Activated T-helper 1 cell treated with anti-CD3 and anti-CD28 coated beads, Interleukin-12 subunit alpha, Interleukin-12 subunit beta, Interleukin-2, Interleukin-4 antibody, amounts not matched to agents 30 ng/mL and 10 ng/mL and 1 ng/mL, durations not matched to agents 14 hours and 24 hours and 36 hours (primary cell): Measurements from ENCODE around the gene CAMK4. TPM values are rescaled to one million over a fixed set of nuclear protein-coding genes. Genes with fewer than 3 reads are reported as not detected.

Source experiments
- DNase-seq: peaks from one replicate; pipeline ENCODE4 v3.0.0; 2021; ENCODE audit warnings: low spot score
- H3K27ac Mint-ChIP-seq: one replicate; pipeline ENCODE4 v1.8.0; 2021; ENCODE audit warnings: mild to moderate bottlenecking, mixed read lengths
- H3K27me3 Mint-ChIP-seq: one replicate; pipeline ENCODE4 v1.8.0; 2022; ENCODE audit warnings: mild to moderate bottlenecking, moderate library complexity, mixed read lengths; ENCODE audit not compliant: insufficient read depth
- H3K36me3 Mint-ChIP-seq: one replicate; pipeline ENCODE4 v1.8.0; 2021; ENCODE audit warnings: low read depth, mixed read lengths
- H3K4me1 Mint-ChIP-seq: one replicate; pipeline ENCODE4 v1.8.0; 2021; ENCODE audit warnings: low read depth, mixed read lengths
- H3K4me3 Mint-ChIP-seq: one replicate; pipeline ENCODE4 v1.8.0; 2021; ENCODE audit warnings: mild to moderate bottlenecking, moderate library complexity, mixed read lengths
- H3K9me3 Mint-ChIP-seq: one replicate; pipeline ENCODE4 v1.8.0; 2021; ENCODE audit warnings: mixed read lengths
- intact Hi-C: fragments of 100-400 bp; cut with micrococcal nuclease; formaldehyde crosslinking; loops from one replicate; pipeline ENCODE4 v1.15.1; 2024
- total RNA-seq: library from RNA; stranded (reverse); gene quantifications from 2 replicates; pipeline ENCODE4 v1.2.3, GENCODE V29; 2022

Gene CAMK4
- total RNA-seq, 1 donor from 2014 or later: 56.9 TPM

GRCh38 chr5:111268300-111268699, 44.1 kb downstream of the CAMK4 start:
- Mint-ChIP-seq H3K27me3 (no peaks in the 10 kb centered on the region), H3K36me3 (peaks cover 45% of the 10 kb centered on the region), H3K4me1 (peaks cover 29% of the 10 kb centered on the region), H3K27ac (no peak overlapping the region), H3K4me3 (no peak overlapping the region), H3K9me3 (peaks cover 32% of the 10 kb centered on the region)
- intact Hi-C loops: no loop called here
- no peak for DNase-seq

GRCh38 chr5:111271885-111272284, 47.7 kb downstream of the CAMK4 start:
- intact Hi-C loops: loop anchor here (1.0 kb wide), 1 partner anchor 18 kb away; no protein-coding TSS in a partner anchor
- no peak overlapping the region for H3K4me3 Mint-ChIP-seq
- peaks cover 23% of the 10 kb centered on the region for H3K4me1 Mint-ChIP-seq
- peaks cover 31% of the 10 kb centered on the region for H3K36me3 Mint-ChIP-seq
- H3K27ac Mint-ChIP-seq: peak overlapping the region; percentile 65
- peaks cover 20% of the 10 kb centered on the region for H3K9me3 Mint-ChIP-seq
- DNase-seq: no peak
- H3K27me3 Mint-ChIP-seq: no peaks in the 10 kb centered on the region

GRCh38 chr5:111277061-111277460, 52.9 kb downstream of the CAMK4 start:
- intact Hi-C loops: loop anchor here (5.0 kb wide), 1 partner anchor 885 kb away; no protein-coding TSS in a partner anchor
- Mint-ChIP-seq H3K27ac (no peak overlapping the region), H3K9me3 (no peaks in the 10 kb centered on the region), H3K27me3 (no peaks in the 10 kb centered on the region), H3K4me1 (peaks cover 25% of the 10 kb centered on the region), H3K36me3 (peaks cover 3% of the 10 kb centered on the region), H3K4me3 (no peak overlapping the region)
- no peak for DNase-seq

GRCh38 chr5:111278858-111279504, 54.8 kb downstream of the CAMK4 start:
- peak; percentile 75 for DNase-seq
- no peaks in the 10 kb centered on the region for H3K27me3 Mint-ChIP-seq
- H3K9me3 Mint-ChIP-seq: no peaks in the 10 kb centered on the region
- H3K4me3 Mint-ChIP-seq: no peak overlapping the region
- peaks cover 27% of the 10 kb centered on the region for H3K4me1 Mint-ChIP-seq
- H3K36me3 Mint-ChIP-seq: peaks cover 3% of the 10 kb centered on the region
- H3K27ac Mint-ChIP-seq: no peak overlapping the region
- intact Hi-C loops: loop anchor here (1.0 to 5.0 kb wide), 6 partner anchors 25 to 883 kb away; no protein-coding TSS in a partner anchor

GRCh38 chr5:111280282-111280951, 56.2 kb downstream of the CAMK4 start:
- no peak overlapping the region for H3K4me3 Mint-ChIP-seq
- no peak overlapping the region for H3K27ac Mint-ChIP-seq
- no peaks in the 10 kb centered on the region for H3K27me3 Mint-ChIP-seq
- intact Hi-C loops: no loop called here
- no peaks in the 10 kb centered on the region for H3K36me3 Mint-ChIP-seq
- H3K9me3 Mint-ChIP-seq: no peaks in the 10 kb centered on the region
- H3K4me1 Mint-ChIP-seq: peaks cover 23% of the 10 kb centered on the region
- DNase-seq: no peak

GRCh38 chr5:111282798-111283197, 58.6 kb downstream of the CAMK4 start:
- Mint-ChIP-seq H3K4me3 (no peak overlapping the region), H3K4me1 (peaks cover 13% of the 10 kb centered on the region), H3K27ac (no peak overlapping the region), H3K9me3 (no peaks in the 10 kb centered on the region), H3K27me3 (no peaks in the 10 kb centered on the region), H3K36me3 (peaks cover 1% of the 10 kb centered on the region)
- intact Hi-C loops: no loop called here
- DNase-seq: no peak

- H3K27me3 Mint-ChIP-seq: no peaks in the 10 kb centered on the region
- DNase-seq: no peak
- H3K27ac Mint-ChIP-seq: no peak overlapping the region
- intact Hi-C loops: no loop called here
- peaks cover 3% of the 10 kb centered on the region for H3K9me3 Mint-ChIP-seq
- H3K4me3 Mint-ChIP-seq: no peak overlapping the region
- peaks cover 1% of the 10 kb centered on the region for H3K36me3 Mint-ChIP-seq
- peaks cover 8% of the 10 kb centered on the region for H3K4me1 Mint-ChIP-seq
Observed at GRCh38 chr5:111284825-111285224, 60.6 kb downstream of the CAMK4 start.

- no peaks in the 10 kb centered on the region for H3K27me3 Mint-ChIP-seq
- H3K4me3 Mint-ChIP-seq: no peak overlapping the region
- H3K27ac Mint-ChIP-seq: no peak overlapping the region
- peaks cover 11% of the 10 kb centered on the region for H3K9me3 Mint-ChIP-seq
- DNase-seq: no peak
- intact Hi-C loops: no loop called here
- H3K4me1 Mint-ChIP-seq: peaks cover 7% of the 10 kb centered on the region
- H3K36me3 Mint-ChIP-seq: peaks cover 11% of the 10 kb centered on the region
Observed at GRCh38 chr5:111294551-111294950, 70.4 kb downstream of the CAMK4 start.

GRCh38 chr5:111295649-111296048, 71.5 kb downstream of the CAMK4 start:
- intact Hi-C loops: no loop called here
- peaks cover 16% of the 10 kb centered on the region for H3K36me3 Mint-ChIP-seq
- no peak overlapping the region for H3K4me3 Mint-ChIP-seq
- peaks cover 14% of the 10 kb centered on the region for H3K4me1 Mint-ChIP-seq
- DNase-seq: no peak
- H3K27ac Mint-ChIP-seq: no peak overlapping the region
- H3K9me3 Mint-ChIP-seq: peaks cover 16% of the 10 kb centered on the region
- H3K27me3 Mint-ChIP-seq: no peaks in the 10 kb centered on the region

- intact Hi-C loops: no loop called here
- peaks cover 17% of the 10 kb centered on the region for H3K36me3 Mint-ChIP-seq
- DNase-seq: no peak
Observed at GRCh38 chr5:111296570-111296969, 72.4 kb downstream of the CAMK4 start.

GRCh38 chr5:111299067-111299481, 74.9 kb downstream of the CAMK4 start:
- no peak overlapping the region for H3K27ac Mint-ChIP-seq
- intact Hi-C loops: no loop called here
- H3K27me3 Mint-ChIP-seq: no peaks in the 10 kb centered on the region
- H3K4me3 Mint-ChIP-seq: no peak overlapping the region
- peaks cover 14% of the 10 kb centered on the region for H3K4me1 Mint-ChIP-seq
- peaks cover 19% of the 10 kb centered on the region for H3K36me3 Mint-ChIP-seq
- DNase-seq: no peak
- peaks cover 16% of the 10 kb centered on the region for H3K9me3 Mint-ChIP-seq

More at GRCh38 chr5:111296570-111296969, 72.4 kb downstream of the CAMK4 start:
- Mint-ChIP-seq H3K27me3 (no peaks in the 10 kb centered on the region), H3K4me3 (no peak overlapping the region), H3K9me3 (peaks cover 16% of the 10 kb centered on the region), H3K4me1 (peaks cover 14% of the 10 kb centered on the region), H3K27ac (no peak overlapping the region)

- H3K27ac Mint-ChIP-seq: no peak overlapping the region
- DNase-seq: no peak
- H3K9me3 Mint-ChIP-seq: peaks cover 16% of the 10 kb centered on the region
- peaks cover 19% of the 10 kb centered on the region for H3K36me3 Mint-ChIP-seq
- no peak overlapping the region for H3K4me3 Mint-ChIP-seq
- H3K4me1 Mint-ChIP-seq: peaks cover 14% of the 10 kb centered on the region
- H3K27me3 Mint-ChIP-seq: no peaks in the 10 kb centered on the region
- intact Hi-C loops: no loop called here
Observed at GRCh38 chr5:111299831-111300432, 75.7 kb downstream of the CAMK4 start.

- DNase-seq: no peak
- Mint-ChIP-seq H3K9me3 (peaks cover 16% of the 10 kb centered on the region), H3K4me1 (peaks cover 9% of the 10 kb centered on the region), H3K4me3 (no peak overlapping the region), H3K27me3 (no peaks in the 10 kb centered on the region), H3K27ac (no peak overlapping the region), H3K36me3 (peaks cover 19% of the 10 kb centered on the region)
- intact Hi-C loops: no loop called here
Observed at GRCh38 chr5:111301264-111301663, 77.1 kb downstream of the CAMK4 start.
